AG04449 (cell line): ENCODE data around the gene DHX35.

Experiments used
- CTCF ChIA-PET: fragments of 350-600 bp; formaldehyde crosslinking; extraction: SDS; loops from one replicate; lab custom pipeline; 2021; ENCODE audit warnings: antibody characterized with exemption; lab: Yijun Ruan, JAX
- POLR2A ChIA-PET: fragments of 400-600, 350-600 bp; formaldehyde crosslinking; extraction: SDS; loops from one replicate; lab custom pipeline; 2020; ENCODE audit warnings: antibody characterized with exemption, inconsistent platforms; lab: Yijun Ruan, JAX
- DNase-seq: peaks from one replicate; pipeline ENCODE4 v3.0.0-alpha.2; 2010; ENCODE audit warnings: low read depth, low spot score
- H3K4me3 ChIP-seq: 2 replicates; pipeline ENCODE4 v1.5.1; 2011; ENCODE audit warnings: low read depth, mild to moderate bottlenecking, control low read depth, low read length
- TF ChIP-seq, protein P1 (sequence below): IDR thresholded peaks from one replicate; pipeline ENCODE4 v1.5.1; 2011; ENCODE audit warnings: mild to moderate bottlenecking, moderate library complexity, low read length, control low read depth, inconsistent platforms; ENCODE audit not compliant: insufficient read depth; ENCODE audit errors: missing control alignments

Gene DHX35

GRCh38 chr20:39025883-39026282 is 63.7 kb downstream of the DHX35 start:
- no peak for DNase-seq
- ChIA-PET POLR2A (no interaction called here), CTCF (no interaction called here)
- H3K4me3 ChIP-seq, result no peak overlapping the region
- TF ChIP-seq, protein P1, sequence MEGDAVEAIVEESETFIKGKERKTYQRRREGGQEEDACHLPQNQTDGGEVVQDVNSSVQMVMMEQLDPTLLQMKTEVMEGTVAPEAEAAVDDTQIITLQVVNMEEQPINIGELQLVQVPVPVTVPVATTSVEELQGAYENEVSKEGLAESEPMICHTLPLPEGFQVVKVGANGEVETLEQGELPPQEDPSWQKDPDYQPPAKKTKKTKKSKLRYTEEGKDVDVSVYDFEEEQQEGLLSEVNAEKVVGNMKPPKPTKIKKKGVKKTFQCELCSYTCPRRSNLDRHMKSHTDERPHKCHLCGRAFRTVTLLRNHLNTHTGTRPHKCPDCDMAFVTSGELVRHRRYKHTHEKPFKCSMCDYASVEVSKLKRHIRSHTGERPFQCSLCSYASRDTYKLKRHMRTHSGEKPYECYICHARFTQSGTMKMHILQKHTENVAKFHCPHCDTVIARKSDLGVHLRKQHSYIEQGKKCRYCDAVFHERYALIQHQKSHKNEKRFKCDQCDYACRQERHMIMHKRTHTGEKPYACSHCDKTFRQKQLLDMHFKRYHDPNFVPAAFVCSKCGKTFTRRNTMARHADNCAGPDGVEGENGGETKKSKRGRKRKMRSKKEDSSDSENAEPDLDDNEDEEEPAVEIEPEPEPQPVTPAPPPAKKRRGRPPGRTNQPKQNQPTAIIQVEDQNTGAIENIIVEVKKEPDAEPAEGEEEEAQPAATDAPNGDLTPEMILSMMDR, result no peak

DNA sequence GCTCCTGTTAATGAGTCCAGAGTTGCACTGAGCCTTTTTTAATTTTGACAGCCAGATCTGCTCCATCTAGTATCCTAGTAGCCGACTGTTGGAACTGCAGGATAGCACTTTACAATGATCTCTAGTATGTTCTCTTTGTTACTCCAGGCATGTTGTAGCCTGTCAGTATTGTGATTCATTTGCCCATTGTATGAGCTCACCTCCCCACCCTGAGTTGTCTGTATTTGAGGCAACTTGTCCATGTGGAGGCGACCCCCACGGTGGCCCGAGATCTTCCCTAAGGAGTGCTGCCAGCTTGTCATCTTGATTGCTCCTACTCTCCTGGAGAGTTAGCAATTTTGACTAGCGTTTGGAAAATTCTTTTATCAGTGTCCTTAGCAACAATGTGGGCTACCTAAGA is 67.2 kb downstream of the DHX35 start:
- no peak for DNase-seq
- CTCF ChIA-PET, result interaction anchor here (0.8 to 3.4 kb wide), 3 partner anchors 16 to 52 kb away, joined by 3 to 15 read pairs (median 6); no protein-coding TSS in a partner anchor
- POLR2A ChIA-PET, result no interaction called here
- H3K4me3 ChIP-seq, result no peak overlapping the region
- TF ChIP-seq, protein P1, result no peak

GRCh38 chr20:39032997-39033396 is 70.9 kb downstream of the DHX35 start:
- CTCF ChIA-PET, result interaction anchor here (3.7 kb wide), 1 partner anchor 16 kb away, joined by 20 read pairs; no protein-coding TSS in a partner anchor
- POLR2A ChIA-PET, result no interaction called here
- TF ChIP-seq, protein P1, result no peak
- no peak overlapping the region for H3K4me3 ChIP-seq
- no peak for DNase-seq

GRCh38 chr20:39036011-39036410 is 73.9 kb downstream of the DHX35 start:
- ChIA-PET CTCF (interaction anchor here (0.7 to 6.5 kb wide), 3 partner anchors 12 to 112 kb away, joined by 3 to 144 read pairs (median 4); no protein-coding TSS in a partner anchor), POLR2A (no interaction called here)
- TF ChIP-seq, protein P1, result no peak
- no peak overlapping the region for H3K4me3 ChIP-seq
- DNase-seq, result peak; percentile 37

DNA sequence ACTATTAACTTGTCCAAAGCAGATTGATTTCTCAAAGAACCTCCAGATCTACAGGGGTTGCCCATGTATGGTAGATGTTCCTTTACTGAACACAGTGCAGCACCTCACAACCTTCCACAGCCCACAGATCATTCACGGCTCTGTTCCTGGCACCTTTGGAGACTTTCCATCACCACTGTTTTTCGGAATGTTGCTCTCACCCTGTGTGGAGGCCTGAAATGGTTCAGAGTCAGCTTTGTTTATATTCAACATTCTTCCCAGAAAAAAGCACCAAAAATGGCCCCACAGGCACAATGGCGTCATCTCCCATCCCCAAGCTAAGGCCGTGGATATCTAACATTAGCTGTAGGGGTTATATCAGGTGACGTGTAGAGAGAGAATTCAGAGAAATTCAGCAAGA is 74.7 kb downstream of the DHX35 start:
- no peak overlapping the region for H3K4me3 ChIP-seq
- TF ChIP-seq, protein P1, result no peak
- ChIA-PET POLR2A (no interaction called here), CTCF (interaction anchor here (0.9 to 6.5 kb wide), 3 partner anchors 12 to 112 kb away, joined by 3 to 144 read pairs (median 6); no protein-coding TSS in a partner anchor)
- no peak for DNase-seq

- no peak overlapping the region for H3K4me3 ChIP-seq
- no peak for DNase-seq
- ChIA-PET CTCF (interaction anchor here (0.7 to 6.5 kb wide), 5 partner anchors 10 to 112 kb away, joined by 3 to 144 read pairs (median 4); partner anchors contain the start of gene FAM83D), POLR2A (no interaction called here)
- TF ChIP-seq, protein P1, result no peak
These were observed 75.9 kb downstream of the DHX35 start for GRCh38 chr20:39038047-39038446.
